H9 (cell line): ENCODE measurements around the gene AXIN1. TPM values are rescaled to one million over a fixed set of nuclear protein-coding genes. Genes with fewer than 3 reads are reported as not detected.
A peak's percentile ranks its signal among the peaks of the same experiment; 100 is the strongest.

ENCODE experiments used
- DNase-seq: peaks from one replicate; pipeline ENCODE4 v3.0.0-alpha.2; 2017
- H2AFZ ChIP-seq: one replicate; pipeline ENCODE4 v1.6.1; 2013; ENCODE audit warnings: mild to moderate bottlenecking, low read length, control low read depth, moderate library complexity
- H2AK5ac ChIP-seq: 2 replicates; pipeline ENCODE4 v1.6.1; 2013; ENCODE audit warnings: low read length, control low read depth, mixed read lengths; ENCODE audit not compliant: insufficient read length
- H2BK120ac ChIP-seq: one replicate; pipeline ENCODE4 v1.6.1; 2013; ENCODE audit warnings: low read depth, mild to moderate bottlenecking, low read length, control low read depth, inconsistent platforms; ENCODE audit not compliant: poor library complexity, severe bottlenecking
- H2BK12ac ChIP-seq: 2 replicates; pipeline ENCODE4 v1.6.1; 2013; ENCODE audit warnings: low read length, control low read depth, mixed read lengths, low read depth; ENCODE audit not compliant: insufficient read length
- H2BK15ac ChIP-seq: 2 replicates; pipeline ENCODE4 v1.6.1; 2013; ENCODE audit warnings: low read depth, low read length, control low read depth
- H2BK20ac ChIP-seq: one replicate; pipeline ENCODE4 v1.6.1; 2013; ENCODE audit warnings: low read depth, mild to moderate bottlenecking, low read length, control low read depth, inconsistent platforms; ENCODE audit not compliant: poor library complexity, severe bottlenecking
- H2BK5ac ChIP-seq: 2 replicates; pipeline ENCODE4 v1.6.1; 2013; ENCODE audit warnings: low read length, control low read depth, mixed read lengths; ENCODE audit not compliant: insufficient read length
- H3K14ac ChIP-seq: 2 replicates; pipeline ENCODE4 v1.6.1; 2013; ENCODE audit warnings: low read length, control low read depth; ENCODE audit not compliant: insufficient read depth
- H3K18ac ChIP-seq: 2 replicates; pipeline ENCODE4 v1.6.1; 2013; ENCODE audit warnings: low read depth, mild to moderate bottlenecking, mixed read lengths, low read length, control low read depth; ENCODE audit not compliant: insufficient read length
- H3K23ac ChIP-seq: 2 replicates; pipeline ENCODE4 v1.6.1; 2013; ENCODE audit warnings: low read length, control low read depth, mixed read lengths, low read depth; ENCODE audit not compliant: insufficient read length
- H3K23me2 ChIP-seq: 2 replicates; pipeline ENCODE4 v1.6.1; 2013; ENCODE audit warnings: low read depth, mild to moderate bottlenecking, mixed read lengths, low read length, control low read depth; ENCODE audit not compliant: insufficient read length, poor library complexity, severe bottlenecking
- H3K27ac ChIP-seq: 2 replicates; pipeline ENCODE4 v1.5.1; 2013; ENCODE audit warnings: low read length, control low read depth, mixed read lengths, low read depth; ENCODE audit not compliant: insufficient read length
- H3K27me3 ChIP-seq: 2 replicates; pipeline ENCODE4 v1.6.1; 2013; ENCODE audit warnings: low read length, control low read depth, inconsistent platforms; ENCODE audit not compliant: insufficient read depth
- H3K4ac ChIP-seq: 2 replicates; pipeline ENCODE4 v1.6.1; 2013; ENCODE audit warnings: low read depth, mild to moderate bottlenecking, control low read depth, inconsistent platforms, low read length, moderate library complexity
- H3K4me1 ChIP-seq: 2 replicates; pipeline ENCODE4 v1.6.1; 2013; ENCODE audit warnings: low read length, control low read depth, inconsistent platforms; ENCODE audit not compliant: insufficient read depth
- H3K4me2 ChIP-seq: 2 replicates; pipeline ENCODE4 v1.6.1; 2013; ENCODE audit warnings: low read length, control low read depth, mixed read lengths; ENCODE audit not compliant: insufficient read length, insufficient read depth
- H3K56ac ChIP-seq: 2 replicates; pipeline ENCODE4 v1.6.1; 2013; ENCODE audit warnings: low read depth, mild to moderate bottlenecking, mixed read lengths, low read length, control low read depth; ENCODE audit not compliant: insufficient read length
- H3K79me1 ChIP-seq: 2 replicates; pipeline ENCODE4 v1.6.1; 2013; ENCODE audit warnings: low read depth, mild to moderate bottlenecking, moderate library complexity, low read length, control low read depth, inconsistent platforms; ENCODE audit not compliant: insufficient read depth, poor library complexity, severe bottlenecking
- H3K79me2 ChIP-seq: 2 replicates; pipeline ENCODE4 v1.6.1; 2013; ENCODE audit warnings: low read length, control low read depth, inconsistent platforms; ENCODE audit not compliant: insufficient read depth
- H3K9ac ChIP-seq: 2 replicates; pipeline ENCODE4 v1.6.1; 2013; ENCODE audit warnings: low read length, control low read depth, mixed read lengths; ENCODE audit not compliant: insufficient read length; ENCODE audit errors: extremely low read depth
- H3K9me3 ChIP-seq: one replicate; pipeline ENCODE4 v1.6.1; 2013; ENCODE audit warnings: low read depth, low read length, inconsistent platforms; ENCODE audit not compliant: control insufficient read depth
- H3T11ph ChIP-seq: one replicate; pipeline ENCODE4 v1.6.1; 2013; ENCODE audit warnings: mild to moderate bottlenecking, low read length, control low read depth, inconsistent platforms
- H4K20me1 ChIP-seq: one replicate; pipeline ENCODE4 v1.6.1; 2013; ENCODE audit not compliant: control insufficient read depth, insufficient read length, insufficient read depth
- H4K5ac ChIP-seq: 2 replicates; pipeline ENCODE4 v1.6.1; 2013; ENCODE audit warnings: low read depth, mild to moderate bottlenecking, mixed read lengths, low read length, control low read depth; ENCODE audit not compliant: insufficient read length
- H4K8ac ChIP-seq: replicated peaks from 2 replicates; pipeline ENCODE4 v1.6.1; 2013; ENCODE audit warnings: low read length, control low read depth, mixed read lengths, low read depth; ENCODE audit not compliant: insufficient read length
- H4K91ac ChIP-seq: 2 replicates; pipeline ENCODE4 v1.6.1; 2013; ENCODE audit warnings: low read depth, mild to moderate bottlenecking, moderate library complexity, mixed read lengths, low read length, control low read depth; ENCODE audit not compliant: insufficient read length
- H3K27ac Mint-ChIP-seq, 3 experiments: 2 replicates in 2 of 3; 3 replicates in 1 of 3; pipeline ENCODE4 v1.8.0; 2020 to 2021; ENCODE audit warnings: mixed read lengths in 3 of 3, mild to moderate bottlenecking in 1 of 3, moderate library complexity in 1 of 3
- H3K27me3 Mint-ChIP-seq: 2 replicates; pipeline ENCODE4 v1.8.0; 2021; ENCODE audit warnings: low read depth, mild to moderate bottlenecking, moderate library complexity, mixed read lengths
- H3K36me3 Mint-ChIP-seq, 3 experiments: 2 replicates in 2 of 3; 3 replicates in 1 of 3; pipeline ENCODE4 v1.8.0; 2020 to 2021; ENCODE audit warnings: low read depth in 3 of 3, mixed read lengths in 3 of 3; ENCODE audit not compliant: insufficient read depth in 1 of 3
- H3K4me1 Mint-ChIP-seq, 2 experiments: 2 replicates each; pipeline ENCODE4 v1.8.0; 2020; ENCODE audit warnings: mixed read lengths in 2 of 2
- H3K4me3 Mint-ChIP-seq, 2 experiments: 2 replicates in 1 of 2; 3 replicates in 1 of 2; pipeline ENCODE4 v1.8.0; 2020 to 2021; ENCODE audit warnings: mild to moderate bottlenecking in 2 of 2, mixed read lengths in 2 of 2, moderate library complexity in 1 of 2
- H3K9me3 Mint-ChIP-seq, 2 experiments: 2 replicates in 1 of 2; 3 replicates in 1 of 2; pipeline ENCODE4 v1.8.0; 2020; ENCODE audit warnings: mild to moderate bottlenecking in 2 of 2, mixed read lengths in 2 of 2, moderate library complexity in 1 of 2
- WGBS: extraction: QIAGEN DNeasy Blood & Tissue Kit; methylation state at CpG from one replicate; pipeline ENCODE4 v1.1.7; 2013; ENCODE audit warnings: missing lambda C conversion rate, low lambda C conversion rate, mixed read lengths; ENCODE audit not compliant: insufficient read length; ENCODE audit errors: extremely low coverage; 5-methylcytosine and 5-hydroxymethylcytosine counted together
- total RNA-seq: library from RNA; stranded (reverse); gene quantifications from 2 replicates; pipeline ENCODE4 v1.2.1, GENCODE V29; 2021
- TF ChIP-seq, protein P1 (sequence below): fragments of 200-600 bp; sonication (generic); conservative IDR thresholded peaks from 3 replicates; pipeline ENCODE4 v1.8.0; 2021; ENCODE audit warnings: antibody characterized with exemption, mild to moderate bottlenecking

The AXIN1 gene
- total RNA-seq, 1 experiment from 2014 or later, result 50.9 TPM

DNA sequence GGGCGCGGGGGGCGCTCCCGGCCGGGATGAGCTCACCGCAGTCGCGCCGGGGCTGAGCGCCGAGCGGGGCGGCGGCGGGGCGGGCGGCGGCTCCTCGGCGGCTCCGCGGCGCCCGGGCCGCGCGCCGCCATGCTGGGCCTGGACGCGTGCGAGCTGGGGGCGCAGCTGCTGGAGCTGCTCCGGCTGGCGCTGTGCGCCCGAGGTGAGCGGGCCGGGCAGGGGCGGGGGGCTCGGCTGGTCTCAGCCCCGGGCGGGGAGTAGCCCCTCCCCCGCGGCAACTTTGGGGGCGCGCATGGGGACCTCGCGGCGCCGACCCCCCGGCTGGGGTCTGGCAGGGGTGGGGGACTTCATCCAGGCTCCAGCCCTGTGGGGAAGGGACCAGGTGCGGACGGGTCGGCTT, 72.0 kb downstream of the AXIN1 start, which contains the start of gene ARHGDIG:
TSS of gene ARHGDIG (plus strand) at position 40 of the 400 bp plus-strand sequence. CDS start at position 130, 90 bp downstream.
- no peaks in the 10 kb centered on the region for H3K4me1 Mint-ChIP-seq
- H3K4me1 ChIP-seq, result no peaks in the 10 kb centered on the region
- no peaks in the 10 kb centered on the region for H3K79me2 ChIP-seq
- DNase-seq, result no peak
- H2AFZ ChIP-seq, result no peak within 1 kb of the TSS
- no peak within 1 kb of the TSS; the same call in 1 of the 2 replicates for H3K14ac ChIP-seq
- H4K8ac ChIP-seq, result no peak within 1 kb of the TSS
- no peaks in the 10 kb centered on the region for H4K20me1 ChIP-seq
- no peak within 1 kb of the TSS for H3K27ac Mint-ChIP-seq
- H3K27ac ChIP-seq, result no peak within 1 kb of the TSS
- H3K23me2 ChIP-seq, result peaks cover 3% of the 10 kb centered on the region
- H3T11ph ChIP-seq, result no peak within 1 kb of the TSS
- TF ChIP-seq, protein P1, sequence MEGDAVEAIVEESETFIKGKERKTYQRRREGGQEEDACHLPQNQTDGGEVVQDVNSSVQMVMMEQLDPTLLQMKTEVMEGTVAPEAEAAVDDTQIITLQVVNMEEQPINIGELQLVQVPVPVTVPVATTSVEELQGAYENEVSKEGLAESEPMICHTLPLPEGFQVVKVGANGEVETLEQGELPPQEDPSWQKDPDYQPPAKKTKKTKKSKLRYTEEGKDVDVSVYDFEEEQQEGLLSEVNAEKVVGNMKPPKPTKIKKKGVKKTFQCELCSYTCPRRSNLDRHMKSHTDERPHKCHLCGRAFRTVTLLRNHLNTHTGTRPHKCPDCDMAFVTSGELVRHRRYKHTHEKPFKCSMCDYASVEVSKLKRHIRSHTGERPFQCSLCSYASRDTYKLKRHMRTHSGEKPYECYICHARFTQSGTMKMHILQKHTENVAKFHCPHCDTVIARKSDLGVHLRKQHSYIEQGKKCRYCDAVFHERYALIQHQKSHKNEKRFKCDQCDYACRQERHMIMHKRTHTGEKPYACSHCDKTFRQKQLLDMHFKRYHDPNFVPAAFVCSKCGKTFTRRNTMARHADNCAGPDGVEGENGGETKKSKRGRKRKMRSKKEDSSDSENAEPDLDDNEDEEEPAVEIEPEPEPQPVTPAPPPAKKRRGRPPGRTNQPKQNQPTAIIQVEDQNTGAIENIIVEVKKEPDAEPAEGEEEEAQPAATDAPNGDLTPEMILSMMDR, result no peak
- H2BK5ac ChIP-seq, result no peak within 1 kb of the TSS
- H3K9me3 ChIP-seq, result no peaks in the 10 kb centered on the region
- H3K18ac ChIP-seq, result no peak within 1 kb of the TSS
- no peak within 1 kb of the TSS for H4K5ac ChIP-seq
- no peak within 1 kb of the TSS for H3K4me2 ChIP-seq
- WGBS, result no CpG with 5 or more reads among the region's 54 CpGs
- H2BK15ac ChIP-seq, result no peak within 1 kb of the TSS; the same call in 1 of the 2 replicates
- H2BK12ac ChIP-seq, result no peak within 1 kb of the TSS
- H3K27me3 Mint-ChIP-seq, result peaks cover 51% of the 10 kb centered on the region
- H2BK120ac ChIP-seq, result no peak within 1 kb of the TSS
- H2BK20ac ChIP-seq, result no peak within 1 kb of the TSS
- H3K56ac ChIP-seq, result no peak within 1 kb of the TSS
- H2AK5ac ChIP-seq, result no peak within 1 kb of the TSS
- H3K4me3 Mint-ChIP-seq, result peak within 1 kb of the TSS; percentile 58 to 78
- H3K9ac ChIP-seq, result no peak within 1 kb of the TSS
- H3K4ac ChIP-seq, result no peak within 1 kb of the TSS
- H3K79me1 ChIP-seq, result no peaks in the 10 kb centered on the region
- no peak within 1 kb of the TSS for H4K91ac ChIP-seq
- H3K9me3 Mint-ChIP-seq, result peaks cover 0 to 4% of the 10 kb centered on the region in 2 experiments; a peak in 1 of 5 replicates
- H3K36me3 Mint-ChIP-seq, result no peaks in the 10 kb centered on the region; a peak in 1 of 7 replicates
- no peak within 1 kb of the TSS for H3K23ac ChIP-seq
- peaks cover 3% of the 10 kb centered on the region; the same call in 1 of the 2 replicates for H3K27me3 ChIP-seq
